DMS53 treated with DMSO at 0.1 percent for 48 hours (cell line): Measurements from ENCODE around the gene LRRTM4.

Experiments
- DNase-seq: peaks from one replicate; lab custom pipeline; 2025; ENCODE audit not compliant: unreplicated experiment; lab: John Stamatoyannopoulos, UW

LRRTM4 gene

DNA sequence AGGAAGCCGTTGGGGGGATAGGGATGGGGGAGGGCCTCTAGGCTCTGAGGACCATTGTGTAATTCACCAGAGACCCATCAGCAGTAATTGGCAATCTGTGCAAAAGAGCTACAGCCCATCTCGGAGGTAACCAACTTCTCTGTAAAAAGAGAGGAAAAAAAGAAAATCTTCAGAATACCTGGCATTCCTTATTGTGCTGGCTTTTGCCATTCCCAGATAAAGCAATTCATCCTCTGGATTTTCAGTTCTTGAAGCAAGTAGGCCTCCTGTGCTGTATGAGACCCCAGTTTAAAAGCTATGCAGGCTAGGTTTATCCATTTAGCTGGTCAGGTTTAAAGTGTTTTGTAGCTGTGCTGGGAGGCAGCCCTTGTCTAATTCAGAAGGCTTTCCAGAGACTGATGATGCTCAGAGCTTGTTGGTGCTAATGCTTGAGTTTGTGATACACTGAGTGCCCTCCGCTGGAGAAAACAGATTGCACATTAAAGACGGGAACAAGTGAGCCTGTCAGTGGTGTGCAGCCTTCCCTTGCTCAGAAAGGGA lies at the start of gene LRRTM4:
Gene LRRTM4, minus strand, starts transcription at position 446 of the 540 bp plus-strand sequence.
- DNase-seq = peak; percentile 53

DNA sequence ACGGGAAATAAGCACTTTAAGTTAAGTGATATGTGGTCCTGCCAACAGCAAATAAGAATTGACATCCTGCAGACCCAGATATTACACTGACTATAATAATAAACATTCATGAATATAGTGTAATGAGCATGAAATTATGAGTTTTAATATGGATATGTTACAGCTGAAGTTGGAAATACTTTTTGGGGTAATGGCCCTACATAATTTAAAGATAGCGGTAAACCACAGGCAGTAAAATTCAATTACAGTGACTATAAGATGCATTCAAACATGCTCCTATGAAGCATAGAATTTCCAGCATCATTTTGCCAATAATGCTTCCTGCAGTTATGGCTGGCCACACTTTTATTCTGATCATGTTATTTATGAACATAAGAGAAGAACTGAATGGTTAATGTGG lies 49.4 kb upstream of the LRRTM4 start:
- DNase-seq = no peak

DNA sequence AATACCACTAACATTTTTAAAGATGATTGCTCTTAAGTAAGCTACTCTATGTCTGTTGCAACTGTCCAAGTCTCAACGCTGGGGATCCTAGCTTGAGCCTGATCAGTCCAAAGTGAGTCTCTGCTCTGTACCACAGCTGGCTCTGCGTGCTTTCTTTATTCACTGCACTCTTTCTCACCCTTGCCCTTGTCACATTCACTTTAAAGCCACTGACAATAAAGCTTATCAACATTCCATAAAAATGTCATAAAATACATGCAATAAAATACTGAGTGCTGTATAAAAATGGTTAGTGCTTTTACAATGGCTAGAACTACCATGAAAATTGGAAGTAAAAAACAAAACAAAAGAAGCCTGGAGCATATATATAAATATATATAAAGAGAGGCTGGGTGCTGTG lies 45.5 kb upstream of the LRRTM4 start:
- no peak for DNase-seq

DNA sequence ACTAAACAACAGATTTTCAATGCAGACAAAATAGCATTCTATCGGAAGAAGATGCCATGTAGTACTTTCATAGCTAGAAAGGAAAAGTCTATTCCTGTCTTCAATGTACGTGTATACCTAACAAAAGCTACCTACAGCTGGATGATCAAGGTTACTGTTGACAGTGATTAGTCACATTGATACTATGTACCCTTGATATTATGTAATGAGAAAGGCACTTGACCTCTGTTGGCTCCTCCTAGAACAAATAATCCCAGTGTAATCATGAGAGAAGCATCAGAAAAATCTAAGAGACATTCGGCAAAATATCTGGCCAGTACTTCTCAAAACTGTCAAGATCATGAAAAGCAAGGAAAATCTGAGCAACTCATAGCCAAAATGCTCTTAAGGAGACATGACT lies 44.4 kb upstream of the LRRTM4 start:
- DNase-seq = peak; percentile 83

DNA sequence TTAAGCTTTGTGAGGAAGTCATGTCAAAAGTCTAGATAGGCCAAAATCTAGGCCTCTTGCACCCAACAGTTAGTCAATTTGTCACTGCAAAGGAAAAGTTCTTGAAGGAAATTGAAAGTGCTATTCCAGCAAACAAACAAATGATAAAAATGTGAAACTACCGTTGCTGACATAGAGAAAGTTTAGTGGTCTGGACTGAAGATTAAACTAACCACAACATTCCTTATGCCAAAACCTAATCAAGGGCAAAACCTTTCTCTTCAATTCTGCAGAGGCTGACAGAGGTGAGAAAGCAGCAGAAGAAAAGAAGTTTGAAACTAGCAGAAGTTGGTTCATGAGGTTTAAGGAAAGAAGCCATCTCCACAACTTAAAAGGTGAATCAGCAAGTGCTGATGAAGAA lies 44.0 kb upstream of the LRRTM4 start:
- DNase-seq = no peak

DNA sequence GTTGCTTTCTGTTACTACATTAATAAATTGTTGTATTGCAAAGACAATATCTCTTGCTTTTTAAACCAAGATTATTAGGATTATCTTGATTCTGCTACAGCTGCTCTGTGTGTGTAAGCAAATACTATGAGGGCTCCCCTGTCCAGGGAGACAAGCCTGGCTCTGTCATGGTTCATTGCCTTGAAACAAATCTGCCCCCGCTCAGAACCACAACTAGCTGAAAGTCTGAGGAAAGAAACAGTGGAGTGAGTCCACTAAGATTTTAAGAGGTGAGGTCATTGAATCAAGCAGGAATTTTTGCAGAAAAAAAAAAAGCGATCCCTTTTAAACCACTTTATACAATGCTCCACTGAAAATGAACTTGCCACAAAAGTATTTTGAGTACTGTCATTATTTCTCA lies 30.8 kb upstream of the LRRTM4 start:
- peak; percentile 18 for DNase-seq

DNA sequence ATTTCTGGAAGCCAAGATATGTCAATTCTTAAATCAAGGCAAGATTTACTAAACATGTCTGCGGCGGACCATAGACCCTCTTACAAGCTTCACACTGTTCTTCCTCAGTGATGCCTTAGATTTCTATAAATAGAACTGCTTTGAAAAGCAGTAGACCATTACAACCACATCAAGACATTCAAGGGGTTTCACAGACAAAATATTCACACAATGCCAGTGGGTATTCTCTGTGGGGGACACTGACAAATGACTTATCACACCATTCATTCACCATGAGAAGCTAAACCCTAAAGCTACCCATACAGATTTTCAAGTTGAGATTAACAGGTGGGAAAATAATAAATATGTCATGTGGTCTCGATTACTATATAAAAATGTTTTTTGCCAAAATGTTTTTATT lies 15.9 kb upstream of the LRRTM4 start:
- DNase-seq = no peak

DNA sequence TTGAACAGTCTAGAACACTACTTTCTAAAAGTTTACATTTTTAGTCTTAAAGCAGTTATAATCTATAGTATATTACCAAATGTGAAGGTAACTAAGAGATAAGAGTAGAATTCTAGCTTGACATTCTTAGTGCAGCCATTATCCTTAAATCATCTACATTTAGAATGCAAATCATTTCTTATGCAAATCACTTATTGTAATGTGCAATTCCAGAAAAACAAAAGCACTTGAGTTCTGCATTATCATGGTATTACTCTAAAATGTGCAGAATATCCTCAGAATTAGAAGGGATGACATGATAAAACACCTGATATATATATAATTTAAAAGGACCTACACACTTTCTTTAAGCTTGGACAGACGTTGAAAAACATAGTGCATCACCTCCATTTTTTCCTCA lies 712 bp upstream of the LRRTM4 start:
- DNase-seq = no peak

DNA sequence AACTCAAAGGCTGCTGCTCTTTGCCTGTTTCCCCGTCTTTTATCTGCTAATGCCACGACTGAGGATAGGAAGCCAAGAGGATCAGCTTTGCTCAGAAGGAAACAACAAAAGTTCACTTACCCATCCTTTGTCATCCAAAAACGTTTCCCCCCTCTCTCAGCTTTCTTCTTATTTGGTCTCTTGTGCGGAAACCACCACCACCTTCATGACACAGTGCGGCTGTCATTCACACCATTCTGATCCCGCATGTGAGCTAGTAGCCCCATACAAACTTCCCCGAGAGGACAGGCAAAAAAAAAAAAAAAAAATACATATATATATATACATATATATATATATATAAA lies 656 bp downstream of the LRRTM4 start:
- DNase-seq = no peak

DNA sequence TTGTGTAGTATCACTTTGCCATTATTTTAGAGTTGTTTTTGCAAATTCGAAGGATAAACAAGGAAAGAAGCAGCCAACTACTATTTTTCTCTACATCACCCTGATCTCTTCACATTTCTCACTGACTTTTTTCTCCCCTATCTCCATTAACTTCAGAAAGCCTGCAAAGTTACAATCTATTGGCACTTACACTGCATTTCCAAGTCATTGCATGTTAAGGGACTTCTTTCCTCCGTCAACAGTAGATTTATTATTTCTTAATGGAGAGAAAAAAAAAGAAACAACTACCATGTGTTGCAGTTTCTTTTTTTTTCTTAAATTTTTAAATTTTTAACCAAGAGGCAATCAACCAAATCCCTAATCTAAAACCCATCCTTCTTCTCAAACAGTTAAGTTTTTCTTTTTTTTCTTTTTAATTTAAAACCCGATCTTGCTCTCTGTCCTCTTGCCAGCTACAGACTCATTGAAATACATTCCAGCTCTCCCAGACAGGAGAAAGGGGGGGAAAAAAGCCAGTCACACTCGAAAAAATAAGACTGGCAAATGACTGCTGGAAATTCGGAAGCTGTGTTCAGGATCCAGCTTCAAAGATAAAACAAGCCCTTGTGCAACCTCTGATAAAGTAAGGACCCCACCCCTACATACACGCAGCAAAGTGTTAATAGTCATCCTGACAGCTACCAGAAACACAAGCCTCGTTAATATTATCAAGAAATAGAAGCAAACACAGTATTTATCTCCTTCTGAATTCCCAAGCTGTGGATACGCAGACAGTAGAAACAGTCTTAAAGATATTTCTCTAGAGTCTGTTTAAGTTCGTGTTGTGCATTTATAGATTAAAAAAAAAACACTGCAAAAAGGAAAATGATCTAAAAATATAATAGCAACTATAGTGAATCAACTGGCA lies 1.3 kb downstream of the LRRTM4 start:
- DNase-seq = no peak

DNA sequence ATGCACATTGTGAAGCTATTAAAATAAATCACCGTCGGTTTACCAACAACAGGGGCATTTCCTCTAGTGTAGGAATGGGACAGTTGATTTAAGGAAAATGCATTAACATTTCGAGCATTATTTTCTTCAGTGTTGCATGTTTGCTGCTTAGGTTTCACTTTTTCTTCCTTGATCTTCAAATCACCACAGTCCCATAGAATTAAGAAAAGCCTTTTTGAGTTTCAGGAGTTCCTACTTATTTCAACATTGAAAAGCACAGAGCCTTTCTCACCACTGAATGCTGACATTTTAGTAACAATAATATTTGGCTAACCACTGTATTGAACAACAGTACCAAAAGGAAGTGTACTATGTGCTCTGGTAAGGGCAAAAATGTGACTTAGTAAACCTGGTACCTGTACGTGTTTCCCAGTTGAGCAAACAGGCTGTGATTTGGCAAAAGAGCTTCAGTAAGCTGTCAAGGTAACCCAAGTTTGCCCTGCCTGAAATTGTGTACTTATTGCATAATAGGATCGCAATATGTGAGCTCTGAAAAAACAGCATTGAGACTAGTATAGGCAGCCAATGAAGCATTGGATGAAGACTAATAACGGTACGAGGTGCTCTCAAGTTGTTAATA lies 2.2 kb downstream of the LRRTM4 start:
- no peak for DNase-seq

DNA sequence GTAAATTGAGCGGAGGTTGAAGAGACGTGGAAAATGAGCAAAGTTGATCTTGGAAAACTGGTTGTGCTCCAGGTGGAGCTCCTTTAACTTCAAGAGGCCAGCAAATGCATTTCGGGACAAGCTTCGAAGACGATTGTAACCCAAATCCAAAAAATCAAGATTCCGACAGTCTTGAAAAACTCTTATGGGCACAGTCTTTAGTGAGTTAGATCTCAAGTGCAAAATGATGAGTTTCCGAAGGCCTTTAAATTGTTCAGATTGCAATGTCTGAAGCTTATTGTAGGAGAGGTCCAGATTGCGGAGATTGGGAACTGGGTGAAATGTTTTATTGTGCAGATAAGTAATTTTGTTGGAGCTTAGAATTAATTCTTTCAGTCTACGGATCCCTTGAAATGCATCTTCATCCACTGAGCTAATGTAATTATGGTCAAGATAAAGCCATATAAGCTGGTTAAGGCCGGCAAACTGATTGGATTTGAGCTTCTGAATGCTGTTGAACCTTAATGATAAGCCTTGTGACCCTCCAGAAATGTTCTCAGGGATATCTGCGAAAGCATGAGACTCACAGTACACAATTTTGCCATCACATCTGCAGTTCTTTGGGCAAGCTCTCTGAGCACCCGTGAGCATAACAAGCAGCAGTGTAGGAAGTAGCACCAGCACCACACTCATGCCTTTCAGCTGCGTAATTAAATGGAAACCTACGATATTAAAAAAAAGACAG lies 2.9 kb downstream of the LRRTM4 start:
- no peak for DNase-seq

DNA sequence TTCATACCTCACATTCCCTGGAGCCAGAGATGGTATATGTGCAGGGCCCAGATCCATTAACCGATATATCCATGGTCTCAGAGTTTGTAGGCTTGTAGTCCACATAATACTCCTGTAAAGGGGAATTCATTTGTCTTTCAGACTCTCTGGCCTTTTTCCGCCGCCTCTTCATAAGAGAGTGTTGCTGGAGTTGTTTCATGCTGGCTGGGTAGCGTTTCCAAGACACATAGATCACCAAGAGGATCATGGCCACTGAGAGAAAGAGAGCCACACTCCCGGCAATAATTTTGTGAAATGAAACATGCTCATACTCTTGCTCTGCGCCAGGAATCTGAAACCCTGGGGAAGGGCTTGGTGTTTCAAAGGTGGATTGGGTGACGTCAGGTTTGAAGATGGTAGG lies 3.9 kb downstream of the LRRTM4 start:
- no peak for DNase-seq

DNA sequence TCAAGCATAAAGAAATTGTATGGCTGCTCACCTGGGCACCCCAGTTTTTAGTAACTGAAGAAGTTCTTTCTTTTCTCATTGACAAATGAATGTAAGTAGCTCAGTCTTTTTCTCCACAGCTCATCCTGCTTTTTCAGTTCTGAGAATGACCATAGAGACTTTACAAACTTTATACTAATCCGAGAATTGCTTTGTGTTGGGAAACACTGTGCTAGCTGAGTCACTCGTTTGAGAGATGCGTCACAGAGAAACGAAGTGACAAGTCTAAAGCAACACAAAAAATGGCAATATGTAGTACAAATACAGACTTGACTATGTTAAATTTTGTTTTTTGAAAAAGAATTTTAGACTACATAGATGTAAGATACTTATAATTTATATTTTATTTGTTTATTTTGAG lies 9.0 kb downstream of the LRRTM4 start:
- DNase-seq = no peak

DNA sequence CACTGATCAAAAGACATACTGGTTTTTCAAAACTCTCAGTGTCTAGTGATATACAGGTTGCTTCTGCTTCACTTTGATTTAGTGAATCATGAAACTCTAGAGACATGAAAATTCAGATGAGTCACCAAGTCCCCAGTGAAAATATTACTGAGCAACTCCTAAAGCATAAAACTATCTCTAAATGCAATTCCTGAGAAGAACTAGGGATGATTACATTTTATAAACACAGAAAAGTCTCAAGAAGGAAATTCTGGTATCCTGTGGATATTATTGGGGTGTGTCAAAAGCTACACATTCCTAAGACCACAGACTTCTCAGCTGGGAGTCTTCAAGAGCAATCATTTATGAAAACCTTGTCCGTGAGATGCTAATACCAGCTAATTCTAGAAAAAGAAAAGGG lies 9.7 kb downstream of the LRRTM4 start:
- DNase-seq = no peak

DNA sequence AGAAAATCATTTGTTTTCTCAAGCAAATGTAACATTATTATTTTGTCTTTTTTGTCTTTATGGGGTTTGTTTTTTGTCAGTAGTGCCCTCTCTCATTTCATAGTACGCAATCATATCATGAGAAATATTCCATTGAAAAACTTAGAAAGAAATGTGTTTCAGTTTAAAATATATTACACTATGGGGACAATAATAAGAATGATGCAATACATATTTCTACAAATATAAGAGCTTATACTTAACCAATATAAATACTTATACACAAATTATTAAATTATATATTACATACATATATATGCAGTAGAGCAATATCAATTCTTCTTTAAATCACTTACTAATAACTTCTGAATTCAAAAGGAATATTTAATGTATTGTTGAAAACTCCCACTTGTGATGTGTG lies 13.7 kb downstream of the LRRTM4 start:
- no peak for DNase-seq

DNA sequence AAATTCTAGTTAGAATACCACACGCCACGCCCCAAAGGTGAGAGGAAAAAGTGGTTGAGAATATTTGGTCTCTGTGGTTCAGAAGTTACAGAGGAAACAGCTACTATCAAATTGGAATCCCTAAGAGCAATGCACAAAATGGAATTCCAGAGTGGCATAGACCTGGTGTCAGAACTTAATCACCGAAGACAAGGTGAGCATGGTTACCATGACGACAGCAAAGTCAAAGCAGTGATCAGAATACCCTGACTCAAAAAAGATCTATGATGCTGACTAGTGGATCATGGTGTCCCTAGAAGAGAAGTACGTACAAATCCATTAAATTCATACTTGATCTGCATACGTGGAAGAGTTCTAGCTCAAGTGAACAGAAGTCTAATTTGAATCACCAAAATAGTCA lies 14.5 kb downstream of the LRRTM4 start:
- DNase-seq = no peak

DNA sequence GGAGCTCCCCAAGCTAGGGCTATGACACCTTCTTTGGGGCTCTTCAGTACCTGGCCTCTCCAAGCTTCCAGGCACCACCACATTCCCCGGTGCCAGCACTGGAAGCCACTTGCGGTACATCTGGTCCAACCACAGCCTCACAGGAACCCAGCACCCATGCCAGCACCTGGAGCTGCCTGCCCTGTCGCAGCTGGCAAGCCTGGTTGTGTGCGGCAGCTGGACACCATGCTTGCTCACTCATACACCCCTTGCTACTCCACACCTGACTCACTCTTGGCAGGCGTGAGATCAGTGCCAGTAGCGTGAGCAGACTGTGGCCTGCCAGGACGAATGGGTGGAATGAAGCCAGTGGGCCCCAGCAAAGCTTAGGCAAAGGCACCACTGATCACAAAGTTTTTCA lies 34.0 kb downstream of the LRRTM4 start:
- DNase-seq = no peak

DNA sequence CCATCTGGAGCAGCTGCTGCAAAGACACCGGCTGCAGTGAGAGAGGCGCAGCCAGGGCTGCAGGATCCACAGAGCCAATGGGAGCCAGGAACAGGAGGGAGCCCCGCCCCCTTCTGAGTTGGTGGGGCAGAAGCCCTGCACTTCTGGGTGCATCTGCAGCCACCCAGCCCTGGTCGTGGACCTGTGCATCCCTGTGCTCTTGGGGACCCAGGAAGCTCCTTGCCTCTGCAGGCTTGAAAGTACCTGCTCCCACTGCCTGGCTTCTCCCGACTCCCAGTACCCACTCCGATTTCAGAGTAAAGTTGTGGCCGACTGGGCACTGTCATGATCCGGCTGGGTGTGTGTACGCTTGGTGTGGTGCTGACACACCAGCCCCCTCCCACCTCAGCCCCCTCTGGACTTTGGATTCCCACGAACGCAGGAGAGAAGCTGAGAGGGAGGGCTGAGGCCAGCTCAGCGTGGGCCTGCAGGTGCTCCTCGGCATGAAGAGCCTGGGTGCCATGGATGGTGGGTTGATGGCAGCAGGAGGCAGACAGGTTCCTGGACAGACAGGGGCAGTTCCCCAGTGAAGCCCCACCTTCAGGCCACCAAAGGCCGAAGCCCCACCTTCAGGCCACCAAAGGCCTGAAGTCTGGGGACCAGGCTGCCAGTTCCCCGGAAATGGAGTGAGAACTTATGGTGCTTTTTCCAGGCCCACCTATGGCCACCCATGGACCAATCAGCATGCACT lies 34.9 kb downstream of the LRRTM4 start:
- no peak for DNase-seq

DNA sequence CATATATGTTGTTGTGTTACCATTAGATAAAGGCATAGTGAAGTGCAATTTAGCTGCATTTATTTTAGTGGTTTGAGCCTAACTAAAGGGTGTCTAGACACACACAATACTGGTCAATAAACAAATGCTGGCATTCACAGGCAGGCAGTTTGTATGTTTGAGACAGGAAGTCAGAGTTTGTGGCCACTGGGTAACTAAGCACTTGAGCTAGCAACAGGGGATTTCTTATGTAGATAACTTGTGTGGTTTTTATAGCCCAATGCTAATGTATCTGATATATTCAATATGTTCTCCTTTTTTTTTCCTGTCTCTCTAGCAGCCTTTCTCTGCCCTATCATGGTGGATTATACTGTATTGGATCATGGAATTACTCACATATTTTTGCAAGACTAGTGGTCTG lies 38.1 kb downstream of the LRRTM4 start:
- no peak for DNase-seq

DNA sequence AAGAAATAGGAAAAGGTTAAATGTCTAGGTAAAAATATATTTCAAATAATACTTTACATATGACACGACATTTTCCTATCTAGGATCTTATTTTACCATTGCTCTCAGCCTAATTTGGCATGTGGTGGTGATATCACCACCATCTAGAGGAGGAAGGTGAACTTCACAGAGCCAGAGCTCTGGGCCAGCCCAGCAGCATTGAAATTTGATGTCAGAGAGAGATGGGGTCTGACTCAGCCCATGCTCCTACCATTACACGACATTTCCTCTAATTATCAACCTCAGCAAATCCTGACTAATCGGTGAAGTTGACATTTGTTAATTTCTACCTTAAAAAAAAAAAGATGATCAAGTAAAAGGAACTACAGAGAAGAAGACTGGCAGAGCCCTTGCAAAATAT lies 42.3 kb downstream of the LRRTM4 start:
- DNase-seq = no peak
